HepG2 (cell line): ENCODE measurements around the gene GLB1L3. TPM values are rescaled to one million over a fixed set of nuclear protein-coding genes. Genes with fewer than 3 reads are reported as not detected.

Experiments used
- ATAC-seq: fragments of 200-7000 bp; cut with Tn5 transposase; 3 replicates; pipeline ENCODE4 v1.9.1; 2020; ENCODE audit warnings: mild to moderate bottlenecking, moderate library complexity
- BruUV-seq: library from RNA; stranded (reverse); fragments of 400-500 nt; replicated peaks from 2 replicates; lab custom pipeline; 2021; lab: Mats Ljungman, UMichigan
- CTCF ChIA-PET: fragments of 300-600 bp; formaldehyde crosslinking; extraction: SDS; loops from one replicate; lab custom pipeline; 2021; ENCODE audit warnings: low total read pairs, inconsistent platforms, low intra/inter-chr PET ratio; lab: Yijun Ruan, JAX
- POLR2A ChIA-PET: fragments of 350-600 bp; sonication (Branson Sonifier 250); formaldehyde crosslinking; loops from one replicate; lab custom pipeline; 2020; ENCODE audit warnings: antibody characterized with exemption, inconsistent platforms; lab: Yijun Ruan, JAX
- DNase-seq: peaks from one replicate; pipeline ENCODE4 v3.0.0-alpha.2; 2015; ENCODE audit warnings: low spot score
- FAIRE-seq: peaks from 3 replicates; lab custom pipeline; 2011; peaks lifted over from hg19 to GRCh38; lab: Jason Lieb, UNC
- H2AFZ ChIP-seq: one replicate; pipeline ENCODE4 v1.6.1; 2011; ENCODE audit warnings: low read length, inconsistent platforms
- H3K27ac ChIP-seq: fragments of 300-600 bp; 3 replicates; pipeline ENCODE4 v1.8.0; 2011; ENCODE audit warnings: mixed run types, mild to moderate bottlenecking, mixed read lengths, low read length, inconsistent platforms; ENCODE audit not compliant: insufficient read depth; ENCODE audit errors: extremely low read length
- H3K27me3 ChIP-seq, 2 experiments: fragments of 200-600 bp in 1 of 2; 2 replicates in 1 of 2; 3 replicates in 1 of 2; pipeline versions ENCODE4 v1.6.0 to v1.8.0; 2011; ENCODE audit warnings: low read length in 2 of 2, mild to moderate bottlenecking in 2 of 2, moderate library complexity in 2 of 2, inconsistent platforms in 1 of 2; ENCODE audit not compliant: insufficient read depth in 2 of 2, control insufficient read depth in 1 of 2
- H3K36me3 ChIP-seq, 2 experiments: fragments of 200-600 bp in 1 of 2; replicated peaks in 1 of 2; 2 replicates in 1 of 2; 3 replicates in 1 of 2; pipeline versions ENCODE4 v1.5.1 to v1.8.0; 2011; ENCODE audit warnings: low read length in 2 of 2, inconsistent platforms in 1 of 2; ENCODE audit not compliant: insufficient read depth in 2 of 2, control insufficient read depth in 1 of 2
- H3K4me1 ChIP-seq: 2 replicates; pipeline ENCODE4 v1.5.1; 2012; ENCODE audit warnings: low read length, inconsistent platforms; ENCODE audit not compliant: insufficient read depth
- H3K4me2 ChIP-seq: 2 replicates; pipeline ENCODE4 v1.6.0; 2011; ENCODE audit warnings: low read depth, low read length, inconsistent platforms
- H3K4me3 ChIP-seq, 3 experiments: fragments of 200-600 bp in 1 of 3; sonication (generic), shearing (Covaris generic) in 1 of 3; replicated peaks in 1 of 3; 2 replicates each; pipeline ENCODE4 v1.5.1; 2011 to 2016; ENCODE audit warnings: low read length in 3 of 3, inconsistent platforms in 2 of 3, low read depth in 2 of 3, mild to moderate bottlenecking in 2 of 3, control low read depth in 1 of 3, mixed read lengths in 1 of 3; ENCODE audit not compliant: insufficient read depth in 1 of 3
- H3K79me2 ChIP-seq: one replicate; pipeline ENCODE4 v1.6.1; 2011; ENCODE audit warnings: low read length, inconsistent platforms; ENCODE audit not compliant: insufficient read depth
- H3K9ac ChIP-seq: 2 replicates; pipeline ENCODE4 v1.6.0; 2011; ENCODE audit warnings: mild to moderate bottlenecking, low read depth, low read length, inconsistent platforms; ENCODE audit not compliant: insufficient read depth
- H3K9me3 ChIP-seq: 2 replicates; pipeline ENCODE4 v1.5.1; 2012; ENCODE audit warnings: mild to moderate bottlenecking, low read length
- H4K20me1 ChIP-seq: 2 replicates; pipeline ENCODE4 v1.6.0; 2011; ENCODE audit warnings: inconsistent platforms, mild to moderate bottlenecking, low read length, moderate library complexity; ENCODE audit not compliant: insufficient read depth
- BHLHE40 ChIP-seq: IDR thresholded peaks from 2 replicates; pipeline ENCODE4 v1.6.1; 2011; ENCODE audit warnings: low read length, improper control_type of control experiment
- CENPX ChIP-seq: sonication (generic); formaldehyde crosslinking; IDR thresholded peaks from 2 replicates; pipeline ENCODE4 v1.9.0; 2021; ENCODE audit warnings: mild to moderate bottlenecking, missing genetic modification reagents, moderate library complexity
- ELF1 ChIP-seq: sonication (generic); formaldehyde crosslinking; IDR thresholded peaks from 2 replicates; pipeline ENCODE4 v1.4.0; 2020; ENCODE audit warnings: missing genetic modification reagents
- MIER3 ChIP-seq: IDR thresholded peaks from 2 replicates; pipeline ENCODE4 v1.6.1; 2016; ENCODE audit warnings: missing compliant biosample characterization, borderline replicate concordance
- MTF1 ChIP-seq: sonication (generic); formaldehyde crosslinking; IDR thresholded peaks from 2 replicates; pipeline ENCODE4 v1.5.0; 2020; ENCODE audit warnings: missing genetic modification reagents
- NFATC3 ChIP-seq: sonication (generic); formaldehyde crosslinking; IDR thresholded peaks from 2 replicates; pipeline ENCODE4 v1.5.1; 2020; ENCODE audit warnings: mild to moderate bottlenecking, missing genetic modification reagents
- YY1 ChIP-seq: IDR thresholded peaks from 2 replicates; pipeline ENCODE4 v1.6.1; 2011; ENCODE audit warnings: low read length, low read depth, moderate library complexity, mild to moderate bottlenecking; ENCODE audit not compliant: insufficient read depth, insufficient replicate concordance
- ZMYM2 ChIP-seq: sonication (generic); formaldehyde crosslinking; IDR thresholded peaks from 2 replicates; pipeline ENCODE4 v1.8.0; 2022; ENCODE audit warnings: mild to moderate bottlenecking, missing genetic modification reagents
- ZNF17 ChIP-seq: sonication (generic); formaldehyde crosslinking; IDR thresholded peaks from 2 replicates; pipeline ENCODE4 v1.5.0; 2020; ENCODE audit warnings: mild to moderate bottlenecking, missing genetic modification reagents
- ZNF501 ChIP-seq: sonication (generic); formaldehyde crosslinking; IDR thresholded peaks from 2 replicates; pipeline ENCODE4 v1.5.1; 2020; ENCODE audit warnings: mild to moderate bottlenecking, moderate library complexity, missing genetic modification reagents
- ZNF619 ChIP-seq: sonication (generic); formaldehyde crosslinking; IDR thresholded peaks from 2 replicates; pipeline ENCODE4 v1.4.0; 2020; ENCODE audit warnings: mild to moderate bottlenecking, missing genetic modification reagents
- ZNF720 ChIP-seq: sonication (generic); formaldehyde crosslinking; IDR thresholded peaks from 2 replicates; pipeline ENCODE4 v1.4.0; 2020; ENCODE audit warnings: missing genetic modification reagents
- ZNF841 ChIP-seq: sonication (generic); formaldehyde crosslinking; IDR thresholded peaks from 2 replicates; pipeline ENCODE4 v1.8.1; 2023; ENCODE audit warnings: missing genetic modification reagents, borderline replicate concordance
- WGBS: methylation state at CpG from one replicate; pipeline ENCODE4 v1.1.6; 2017; ENCODE audit warnings: low lambda C conversion rate; 5-methylcytosine and 5-hydroxymethylcytosine counted together
- in situ Hi-C: cut with HindIII; loops from 2 replicates; pipeline ENCODE4 v1.10.0; 2017; ENCODE audit warnings: low pct_unique_long_range_greater_than_20kb; ENCODE audit not compliant: extremely low pct_ligation_motif_present
- intact Hi-C: fragments of 100-400 bp; cut with micrococcal nuclease; formaldehyde crosslinking; loops from one replicate; pipeline ENCODE4 v1.10.0; 2022; ENCODE audit not compliant: unreplicated experiment
- polyA plus RNA-seq, 8 experiments: library from polyadenylated mRNA; depleted of rRNA in 3 of 8; stranded (reverse) in 7 of 8; unstranded in 1 of 8; fragments of >200 nt; fragmentation: Illumina TruSeq in 4 of 8; extraction: Trizol in 4 of 8; gene quantifications; 2 replicates each; pipeline versions ENCODE4 v1.2.1 to v1.2.3, GENCODE V29; 2011 to 2016; ENCODE audit warnings: low read depth in 4 of 8, missing spikeins in 1 of 8, mixed read lengths in 1 of 8; ENCODE audit not compliant: insufficient read depth in 1 of 8
- total RNA-seq, 5 experiments: library from RNA; depleted of rRNA; stranded (reverse); fragments of >200 nt; fragmentation: Illumina TruSeq; extraction: Trizol; gene quantifications; 2 replicates each; pipeline ENCODE4 v1.2.3, GENCODE V29; 2016; ENCODE audit warnings: low read depth in 1 of 5
- TF ChIP-seq, protein P1 (sequence below): sonication (generic); formaldehyde crosslinking; IDR thresholded peaks from 2 replicates; pipeline ENCODE4 v1.4.0; 2020; ENCODE audit warnings: missing genetic modification reagents, borderline replicate concordance

The GLB1L3 gene
- total and polyA plus RNA-seq, 2 of the 13 experiments (the other 11 are each of a cell fraction or from before 2014, with no cell fraction given): not detected

DNA sequence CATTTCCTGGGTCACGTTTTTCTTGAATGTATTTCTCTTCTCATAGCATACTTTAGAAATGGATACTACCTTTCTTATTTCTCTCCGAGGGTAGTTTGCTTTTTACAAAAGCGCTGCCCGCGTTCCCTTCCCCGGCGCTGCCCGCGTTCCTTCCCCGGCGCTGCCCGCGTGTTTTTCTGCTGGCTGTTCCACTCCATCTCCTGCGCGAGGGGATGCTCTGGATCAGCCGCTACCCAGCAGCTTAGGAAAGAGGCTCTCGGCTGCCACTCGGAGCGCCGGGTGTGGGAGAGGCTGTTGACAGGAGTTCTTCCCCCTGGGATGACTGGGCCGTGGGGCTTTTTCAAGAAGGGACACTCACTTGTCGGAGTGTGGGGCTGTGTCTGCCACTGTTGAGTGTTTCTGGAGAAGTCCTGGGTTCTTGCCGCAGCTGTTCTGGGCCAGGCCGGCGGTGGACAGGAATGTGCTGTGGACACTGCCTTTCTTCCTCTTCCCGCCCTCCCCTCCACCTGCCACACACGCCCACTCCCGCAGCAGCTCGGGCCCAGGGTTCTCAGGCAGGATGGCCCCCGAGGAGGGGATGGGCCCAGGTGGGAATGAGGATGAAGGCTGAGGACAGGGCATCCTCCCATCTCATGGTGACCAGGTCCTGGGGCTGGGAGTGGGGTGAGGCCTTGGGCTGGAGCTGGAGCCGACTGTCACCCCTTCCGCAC lies 86.2 kb downstream of the GLB1L3 start:
- no peaks in the 10 kb centered on the region for H3K79me2 ChIP-seq
- no peak for FAIRE-seq
- CTCF ChIA-PET: no interaction called here
- no peak for TF ChIP-seq MTF1 (CRISPR knock-in tag)
- no peak for TF ChIP-seq ELF1 (CRISPR knock-in tag)
- TF ChIP-seq, all 625 proteins: peak for 0
- H3K9me3 ChIP-seq: no peaks in the 10 kb centered on the region
- peaks cover 13 to 53% of the 10 kb centered on the region in 2 experiments for H3K27me3 ChIP-seq
- intact Hi-C loops (no loop called here), in situ Hi-C loops (loop anchor here (5.0 to 10.0 kb wide), 2 partner anchors 212 to 365 kb away; no protein-coding TSS in a partner anchor)
- POLR2A ChIA-PET: no interaction called here
- H3K4me3 ChIP-seq: no peak overlapping the region
- no peak overlapping the region for H3K27ac ChIP-seq
- no peaks in the 10 kb centered on the region for H3K36me3 ChIP-seq
- H3K9ac ChIP-seq: no peak overlapping the region
- H4K20me1 ChIP-seq: no peaks in the 10 kb centered on the region
- 38% methylated on average over 25 of the region's 32 CpGs for WGBS
- no peak for DNase-seq
- no peak overlapping the region for H2AFZ ChIP-seq
- H3K4me1 ChIP-seq: peaks cover 6% of the 10 kb centered on the region
- ATAC-seq: no peak
- no TSS peak for BruUV-seq
- H3K4me2 ChIP-seq: no peak overlapping the region

DNA sequence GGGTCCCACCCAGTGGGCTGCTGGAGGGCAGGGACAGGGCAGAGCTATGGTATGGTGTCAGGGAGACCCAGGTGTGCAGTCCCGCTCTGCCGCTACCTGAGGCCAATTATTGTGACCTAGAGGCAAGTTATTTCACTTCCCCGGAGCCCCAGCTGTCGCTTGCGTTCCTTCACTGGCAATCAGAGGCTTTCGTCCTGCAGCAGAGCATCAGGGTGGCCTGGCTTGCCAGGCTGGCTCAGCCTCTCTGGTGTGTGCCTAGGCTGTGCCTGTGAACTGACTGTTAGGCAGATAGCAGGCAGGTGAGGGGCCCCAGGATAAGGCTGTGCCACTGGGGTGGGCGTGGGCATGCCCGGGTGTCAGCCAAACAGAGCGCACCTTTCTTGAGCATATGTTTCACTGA lies 87.0 kb downstream of the GLB1L3 start:
- FAIRE-seq (no peak), DNase-seq (no peak), ATAC-seq (no peak)
- BruUV-seq: no TSS peak
- whole genome bisulfite sequencing: 11% methylated on average over 3 of the region's 9 CpGs
- H3K9me3 ChIP-seq: no peaks in the 10 kb centered on the region
- no peaks in the 10 kb centered on the region for H3K79me2 ChIP-seq
- no peak overlapping the region for H3K4me3 ChIP-seq
- POLR2A ChIA-PET: no interaction called here
- H3K9ac ChIP-seq: no peak overlapping the region
- no peaks in the 10 kb centered on the region for H4K20me1 ChIP-seq
- intact Hi-C loops: no loop called here
- CTCF ChIA-PET: no interaction called here
- H3K4me1 ChIP-seq: peaks cover 6% of the 10 kb centered on the region
- no peak overlapping the region for H2AFZ ChIP-seq
- no peaks in the 10 kb centered on the region for H3K36me3 ChIP-seq
- H3K27ac ChIP-seq: no peak overlapping the region
- in situ Hi-C loops: loop anchor here (5.0 to 10.0 kb wide), 2 partner anchors 212 to 364 kb away; no protein-coding TSS in a partner anchor
- no peak overlapping the region for H3K4me2 ChIP-seq
- peaks cover 12 to 45% of the 10 kb centered on the region in 2 experiments for H3K27me3 ChIP-seq
- TF ChIP-seq ZNF841 (CRISPR knock-in tag): no peak
- TF ChIP-seq YY1: no peak
- TF ChIP-seq NFATC3 (CRISPR knock-in tag): no peak
- TF ChIP-seq ZNF17: no peak
- no peak for TF ChIP-seq ZMYM2 (CRISPR knock-in tag)
- no peak for TF ChIP-seq ZNF619 (CRISPR knock-in tag)
- no peak for TF ChIP-seq ZNF501
- TF ChIP-seq BHLHE40: no peak
- no peak for TF ChIP-seq ZNF720
- TF ChIP-seq, protein P1, sequence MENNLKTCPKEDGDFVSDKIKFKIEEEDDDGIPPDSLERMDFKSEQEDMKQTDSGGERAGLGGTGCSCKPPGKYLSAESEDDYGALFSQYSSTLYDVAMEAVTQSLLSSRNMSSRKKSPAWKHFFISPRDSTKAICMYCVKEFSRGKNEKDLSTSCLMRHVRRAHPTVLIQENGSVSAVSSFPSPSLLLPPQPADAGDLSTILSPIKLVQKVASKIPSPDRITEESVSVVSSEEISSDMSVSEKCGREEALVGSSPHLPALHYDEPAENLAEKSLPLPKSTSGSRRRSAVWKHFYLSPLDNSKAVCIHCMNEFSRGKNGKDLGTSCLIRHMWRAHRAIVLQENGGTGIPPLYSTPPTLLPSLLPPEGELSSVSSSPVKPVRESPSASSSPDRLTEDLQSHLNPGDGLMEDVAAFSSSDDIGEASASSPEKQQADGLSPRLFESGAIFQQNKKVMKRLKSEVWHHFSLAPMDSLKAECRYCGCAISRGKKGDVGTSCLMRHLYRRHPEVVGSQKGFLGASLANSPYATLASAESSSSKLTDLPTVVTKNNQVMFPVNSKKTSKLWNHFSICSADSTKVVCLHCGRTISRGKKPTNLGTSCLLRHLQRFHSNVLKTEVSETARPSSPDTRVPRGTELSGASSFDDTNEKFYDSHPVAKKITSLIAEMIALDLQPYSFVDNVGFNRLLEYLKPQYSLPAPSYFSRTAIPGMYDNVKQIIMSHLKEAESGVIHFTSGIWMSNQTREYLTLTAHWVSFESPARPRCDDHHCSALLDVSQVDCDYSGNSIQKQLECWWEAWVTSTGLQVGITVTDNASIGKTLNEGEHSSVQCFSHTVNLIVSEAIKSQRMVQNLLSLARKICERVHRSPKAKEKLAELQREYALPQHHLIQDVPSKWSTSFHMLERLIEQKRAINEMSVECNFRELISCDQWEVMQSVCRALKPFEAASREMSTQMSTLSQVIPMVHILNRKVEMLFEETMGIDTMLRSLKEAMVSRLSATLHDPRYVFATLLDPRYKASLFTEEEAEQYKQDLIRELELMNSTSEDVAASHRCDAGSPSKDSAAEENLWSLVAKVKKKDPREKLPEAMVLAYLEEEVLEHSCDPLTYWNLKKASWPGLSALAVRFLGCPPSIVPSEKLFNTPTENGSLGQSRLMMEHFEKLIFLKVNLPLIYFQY: no peak
- TF ChIP-seq MIER3 (CRISPR knock-in tag): no peak
- TF ChIP-seq CENPX (CRISPR knock-in tag): no peak
